Astrocyte (in vitro differentiated cells and primary cell): Measurements from ENCODE around the gene RAD51B. TPM values are rescaled to one million over a fixed set of nuclear protein-coding genes. Genes with fewer than 3 reads are reported as not detected.

Experiments
- DNase-seq: peaks from one replicate; pipeline ENCODE4 v3.0.0-alpha.2; 2010; ENCODE audit warnings: low read depth
- FAIRE-seq: peaks from 2 replicates; lab custom pipeline; 2011; peaks lifted over from hg19 to GRCh38; lab: Jason Lieb, UNC
- H2AFZ ChIP-seq: 2 replicates; pipeline ENCODE4 v1.6.0; 2012; ENCODE audit warnings: low read depth, low read length, inconsistent platforms
- H3K27ac ChIP-seq: 2 replicates; pipeline ENCODE4 v1.5.1; 2011; ENCODE audit warnings: low read depth, low read length, inconsistent platforms
- H3K27me3 ChIP-seq: 2 replicates; pipeline ENCODE4 v1.6.0; 2011; ENCODE audit warnings: low read length, inconsistent platforms; ENCODE audit not compliant: insufficient read depth
- H3K36me3 ChIP-seq: 2 replicates; pipeline ENCODE4 v1.5.1; 2011; ENCODE audit warnings: low read length, inconsistent platforms; ENCODE audit not compliant: insufficient read depth
- H3K4me1 ChIP-seq: 2 replicates; pipeline ENCODE4 v1.5.1; 2011; ENCODE audit warnings: low read length, inconsistent platforms; ENCODE audit not compliant: insufficient read depth
- H3K4me2 ChIP-seq: 2 replicates; pipeline ENCODE4 v1.6.0; 2012; ENCODE audit warnings: low read length, inconsistent platforms
- H3K4me3 ChIP-seq: 2 replicates; pipeline ENCODE4 v1.5.1; 2011; ENCODE audit warnings: low read depth, mild to moderate bottlenecking, low read length, inconsistent platforms; ENCODE audit not compliant: insufficient read depth
- H3K79me2 ChIP-seq: 2 replicates; pipeline ENCODE4 v1.6.0; 2012; ENCODE audit warnings: mild to moderate bottlenecking, low read length, inconsistent platforms; ENCODE audit not compliant: insufficient read depth
- H3K9ac ChIP-seq: 2 replicates; pipeline ENCODE4 v1.6.0; 2012; ENCODE audit warnings: mild to moderate bottlenecking, low read length, inconsistent platforms
- H3K9me3 ChIP-seq: 2 replicates; pipeline ENCODE4 v1.5.1; 2012; ENCODE audit warnings: low read depth, mild to moderate bottlenecking, low read length, inconsistent platforms; ENCODE audit not compliant: insufficient read depth
- H4K20me1 ChIP-seq: 2 replicates; pipeline ENCODE4 v1.6.0; 2012; ENCODE audit warnings: low read length, inconsistent platforms; ENCODE audit not compliant: insufficient read depth
- H3K27ac Mint-ChIP-seq: one replicate; pipeline ENCODE4 v1.8.0; 2021; ENCODE audit warnings: mild to moderate bottlenecking, mixed read lengths; ENCODE audit not compliant: unreplicated experiment
- H3K27me3 Mint-ChIP-seq: one replicate; pipeline ENCODE4 v1.8.0; 2021; ENCODE audit warnings: low read depth, mixed read lengths; ENCODE audit not compliant: unreplicated experiment
- H3K36me3 Mint-ChIP-seq: one replicate; pipeline ENCODE4 v1.8.0; 2021; ENCODE audit warnings: low read depth, mixed read lengths; ENCODE audit not compliant: unreplicated experiment
- H3K4me1 Mint-ChIP-seq: one replicate; pipeline ENCODE4 v1.8.0; 2021; ENCODE audit warnings: low read depth, mixed read lengths; ENCODE audit not compliant: unreplicated experiment
- H3K4me3 Mint-ChIP-seq: one replicate; pipeline ENCODE4 v1.8.0; 2021; ENCODE audit warnings: mild to moderate bottlenecking, moderate library complexity, mixed read lengths; ENCODE audit not compliant: unreplicated experiment
- H3K9me3 Mint-ChIP-seq: one replicate; pipeline ENCODE4 v1.8.0; 2021; ENCODE audit warnings: mild to moderate bottlenecking, mixed read lengths; ENCODE audit not compliant: unreplicated experiment
- EZH2 ChIP-seq: IDR thresholded peaks from 2 replicates; pipeline ENCODE4 v1.6.1; 2012; ENCODE audit warnings: mild to moderate bottlenecking, low read length, inconsistent platforms; ENCODE audit not compliant: insufficient read depth
- total RNA-seq: library from RNA; stranded (reverse); gene quantifications from 2 replicates; pipeline ENCODE4 v1.2.1, GENCODE V29; 2021
- TF ChIP-seq, protein P1 (sequence below): IDR thresholded peaks from 2 replicates; pipeline ENCODE4 v1.5.1; 2011; ENCODE audit warnings: low read depth, mild to moderate bottlenecking, inconsistent platforms, low read length, moderate library complexity; ENCODE audit not compliant: insufficient read depth

The RAD51B gene
- total RNA-seq, 1 donor from 2014 or later: 10.8 TPM

DNA sequence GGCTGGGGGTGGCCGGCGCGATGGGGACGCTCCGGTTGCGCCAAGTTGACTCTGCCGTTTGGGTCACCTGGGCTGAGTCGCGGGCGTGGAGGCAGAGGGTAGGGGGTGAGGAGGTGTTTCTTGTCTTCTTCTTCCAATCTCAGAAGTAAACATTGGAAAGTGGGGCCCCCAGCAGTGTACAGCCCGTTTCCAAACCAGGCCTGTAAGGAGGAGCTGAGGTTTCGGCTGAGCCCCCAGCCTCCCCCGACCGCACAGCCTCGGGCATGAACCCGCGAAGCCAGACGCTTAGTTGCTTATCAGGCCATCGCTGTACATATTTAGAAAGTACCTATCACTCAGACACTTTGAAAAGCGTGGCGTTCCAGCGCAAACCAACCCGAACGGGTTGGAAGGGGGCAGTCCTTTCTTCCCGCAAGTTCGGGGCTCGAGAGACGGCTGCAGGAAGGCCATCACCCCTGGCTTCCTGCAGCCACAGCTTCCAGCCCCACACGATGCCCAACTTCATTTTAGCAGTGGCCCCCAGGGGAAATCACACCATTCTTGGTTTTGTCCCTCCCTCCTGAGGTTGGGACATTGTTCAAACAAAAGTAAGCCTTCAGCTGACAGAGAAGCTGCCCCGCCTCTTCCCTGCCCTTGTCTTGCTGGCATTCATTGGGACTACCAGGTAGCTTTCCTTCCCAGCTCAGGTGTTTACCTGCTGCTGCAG, 809.2 kb downstream of the RAD51B start:
- DNase-seq (no peak), FAIRE-seq (no peak)
- Histone ChIP-seq H3K79me2 (no peaks in the 10 kb centered on the region), H3K9me3 (no peaks in the 10 kb centered on the region), H2AFZ (peak overlapping the region; percentile 49), H3K4me1 (peaks cover 11% of the 10 kb centered on the region), H3K27me3 (no peaks in the 10 kb centered on the region), H3K9ac (no peak overlapping the region), H4K20me1 (no peaks in the 10 kb centered on the region), H3K36me3 (no peaks in the 10 kb centered on the region), H3K4me2 (peak overlapping the region; percentile 73), H3K27ac (no peak overlapping the region), H3K4me3 (peak overlapping the region; percentile 20)
- H3K4me1 Mint-ChIP-seq: peaks cover 21% of the 10 kb centered on the region
- H3K27ac Mint-ChIP-seq: no peak overlapping the region
- H3K27me3 Mint-ChIP-seq: peaks cover 9% of the 10 kb centered on the region
- TF ChIP-seq EZH2: no peak
- TF ChIP-seq, protein P1, sequence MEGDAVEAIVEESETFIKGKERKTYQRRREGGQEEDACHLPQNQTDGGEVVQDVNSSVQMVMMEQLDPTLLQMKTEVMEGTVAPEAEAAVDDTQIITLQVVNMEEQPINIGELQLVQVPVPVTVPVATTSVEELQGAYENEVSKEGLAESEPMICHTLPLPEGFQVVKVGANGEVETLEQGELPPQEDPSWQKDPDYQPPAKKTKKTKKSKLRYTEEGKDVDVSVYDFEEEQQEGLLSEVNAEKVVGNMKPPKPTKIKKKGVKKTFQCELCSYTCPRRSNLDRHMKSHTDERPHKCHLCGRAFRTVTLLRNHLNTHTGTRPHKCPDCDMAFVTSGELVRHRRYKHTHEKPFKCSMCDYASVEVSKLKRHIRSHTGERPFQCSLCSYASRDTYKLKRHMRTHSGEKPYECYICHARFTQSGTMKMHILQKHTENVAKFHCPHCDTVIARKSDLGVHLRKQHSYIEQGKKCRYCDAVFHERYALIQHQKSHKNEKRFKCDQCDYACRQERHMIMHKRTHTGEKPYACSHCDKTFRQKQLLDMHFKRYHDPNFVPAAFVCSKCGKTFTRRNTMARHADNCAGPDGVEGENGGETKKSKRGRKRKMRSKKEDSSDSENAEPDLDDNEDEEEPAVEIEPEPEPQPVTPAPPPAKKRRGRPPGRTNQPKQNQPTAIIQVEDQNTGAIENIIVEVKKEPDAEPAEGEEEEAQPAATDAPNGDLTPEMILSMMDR: no peak
- H3K9me3 Mint-ChIP-seq: peaks cover 2% of the 10 kb centered on the region
- H3K36me3 Mint-ChIP-seq: peaks cover 2% of the 10 kb centered on the region
- no peak overlapping the region for H3K4me3 Mint-ChIP-seq

DNA sequence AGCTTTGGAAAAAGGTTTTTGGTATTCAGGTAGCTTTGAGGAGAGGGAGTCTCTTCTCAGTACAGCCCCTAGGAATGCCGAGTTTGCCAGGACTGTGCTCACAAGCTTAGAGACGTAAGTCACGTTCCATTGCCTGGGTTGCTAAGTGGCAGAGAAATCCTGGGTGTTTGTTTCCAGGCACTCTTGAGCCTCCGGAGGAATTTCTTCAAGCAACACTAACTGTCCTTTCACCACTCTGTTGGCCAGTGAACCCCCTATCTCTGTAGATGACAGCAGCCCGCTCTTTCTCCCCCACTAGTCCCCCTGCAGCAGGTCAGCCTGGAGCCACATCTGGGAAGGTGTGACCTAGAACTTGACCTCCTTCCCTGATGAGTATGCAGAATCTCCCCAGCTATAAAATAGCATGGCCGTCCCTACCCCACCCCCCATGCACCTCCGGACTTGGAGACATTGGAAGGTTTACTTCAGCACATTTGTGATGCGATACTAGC, 810.5 kb downstream of the RAD51B start:
- no peak overlapping the region for H3K4me3 ChIP-seq
- no peak overlapping the region for H3K9ac ChIP-seq
- no peak for FAIRE-seq
- H2AFZ ChIP-seq: no peak overlapping the region
- H4K20me1 ChIP-seq: no peaks in the 10 kb centered on the region
- H3K4me2 ChIP-seq: no peak overlapping the region
- no peak overlapping the region for H3K27ac ChIP-seq
- Mint-ChIP-seq H3K4me3 (no peak overlapping the region), H3K4me1 (peaks cover 18% of the 10 kb centered on the region), H3K9me3 (peaks cover 2% of the 10 kb centered on the region), H3K36me3 (peaks cover 2% of the 10 kb centered on the region), H3K27me3 (peaks cover 9% of the 10 kb centered on the region), H3K27ac (no peak overlapping the region)
- DNase-seq: no peak
- no peak for TF ChIP-seq EZH2
- TF ChIP-seq, protein P1: no peak
- H3K9me3 ChIP-seq: no peaks in the 10 kb centered on the region
- H3K79me2 ChIP-seq: no peaks in the 10 kb centered on the region
- H3K27me3 ChIP-seq: no peaks in the 10 kb centered on the region
- H3K4me1 ChIP-seq: peaks cover 11% of the 10 kb centered on the region
- H3K36me3 ChIP-seq: no peaks in the 10 kb centered on the region
